Right atrium auricular region (tissue), 2 donors: ENCODE data around the gene MPRIP. TPM values are rescaled to one million over a fixed set of nuclear protein-coding genes. Genes with fewer than 3 reads are reported as not detected.

ENCODE experiments used
- DNase-seq: peaks from one replicate; pipeline ENCODE4 v3.0.0-alpha.2; 2019; ENCODE audit warnings: low spot score
- H3K27ac ChIP-seq, 2 donors: fragments of 200-600 bp; sonication (generic); 1 replicate in 1 of 2; 2 replicates in 1 of 2; pipeline ENCODE4 v1.5.1; 2016 to 2019
- H3K27me3 ChIP-seq, 2 donors: fragments of 200-600 bp; sonication (generic); one replicate each; pipeline versions ENCODE4 v1.5.1 to v1.6.0; 2017 to 2019
- H3K36me3 ChIP-seq: fragments of 200-600 bp; sonication (generic); one replicate; pipeline ENCODE4 v1.5.1; 2016
- H3K4me1 ChIP-seq, 2 donors: fragments of 200-600 bp; sonication (generic); one replicate each; pipeline versions ENCODE4 v1.5.1 to v1.6.0; 2017 to 2019
- H3K4me3 ChIP-seq, 2 donors: fragments of 200-600 bp; sonication (generic); 1 replicate in 1 of 2; 2 replicates in 1 of 2; pipeline ENCODE4 v1.5.1; 2017 to 2019; ENCODE audit warnings: mild to moderate bottlenecking in 1 of 2, moderate library complexity in 1 of 2
- H3K9me3 ChIP-seq, 2 donors: fragments of 200-600 bp; sonication (generic); one replicate each; pipeline ENCODE4 v1.5.1; 2019
- CTCF ChIP-seq, 2 donors: fragments of 200-600 bp; sonication (generic); IDR thresholded peaks; one replicate each; pipeline ENCODE4 v1.5.1; 2019; ENCODE audit warnings: antibody characterized with exemption in 2 of 2
- total RNA-seq, 2 donors: library from RNA; depleted of rRNA; stranded (reverse); fragments of >200 nt; gene quantifications; one replicate each; pipeline ENCODE4 v1.1.0, GENCODE V29; 2016

MPRIP gene
- total RNA-seq, 2 donors from 2014 or later = 102 to 145 TPM

GRCh38 chr17:17017343-17018014 is 24.8 kb upstream of the MPRIP start:
- peaks cover 0 to 19% of the 10 kb centered on the region in 2 donors for H3K4me1 ChIP-seq
- H3K4me3 ChIP-seq = no peak overlapping the region
- H3K36me3 ChIP-seq = no peaks in the 10 kb centered on the region
- no peaks in the 10 kb centered on the region for H3K27me3 ChIP-seq
- no peaks in the 10 kb centered on the region for H3K9me3 ChIP-seq
- no peak for DNase-seq
- no peak overlapping the region for H3K27ac ChIP-seq
- no peak for TF ChIP-seq CTCF (IDR thresholded peaks at IDR 0.05)

GRCh38 chr17:17018021-17018441 is 24.2 kb upstream of the MPRIP start:
- H3K4me1 ChIP-seq = peaks cover 0 to 21% of the 10 kb centered on the region in 2 donors
- no peak for DNase-seq
- H3K4me3 ChIP-seq = no peak overlapping the region
- TF ChIP-seq CTCF (IDR thresholded peaks at IDR 0.05) = no peak
- H3K36me3 ChIP-seq = no peaks in the 10 kb centered on the region
- no peaks in the 10 kb centered on the region for H3K9me3 ChIP-seq
- no peaks in the 10 kb centered on the region for H3K27me3 ChIP-seq
- no peak overlapping the region for H3K27ac ChIP-seq

GRCh38 chr17:17018612-17019429 is 23.4 kb upstream of the MPRIP start:
- Histone ChIP-seq H3K4me1 (peaks cover 0 to 21% of the 10 kb centered on the region in 2 donors), H3K27me3 (no peaks in the 10 kb centered on the region), H3K27ac (no peak overlapping the region), H3K36me3 (no peaks in the 10 kb centered on the region), H3K9me3 (no peaks in the 10 kb centered on the region), H3K4me3 (no peak overlapping the region)
- no peak for TF ChIP-seq CTCF (IDR thresholded peaks at IDR 0.05)
- no peak for DNase-seq

- H3K27ac ChIP-seq = no peak overlapping the region
- H3K9me3 ChIP-seq = no peaks in the 10 kb centered on the region
- H3K4me1 ChIP-seq = peaks cover 0 to 21% of the 10 kb centered on the region in 2 donors
- H3K4me3 ChIP-seq = no peak overlapping the region
- no peak for DNase-seq
- no peaks in the 10 kb centered on the region for H3K36me3 ChIP-seq
- no peaks in the 10 kb centered on the region for H3K27me3 ChIP-seq
- no peak for TF ChIP-seq CTCF (IDR thresholded peaks at IDR 0.05)
These were observed 22.9 kb upstream of the MPRIP start for GRCh38 chr17:17019430-17019762.

- Histone ChIP-seq H3K9me3 (no peaks in the 10 kb centered on the region), H3K36me3 (no peaks in the 10 kb centered on the region), H3K4me3 (no peak overlapping the region), H3K27ac (no peak overlapping the region), H3K27me3 (no peaks in the 10 kb centered on the region), H3K4me1 (peaks cover 0 to 23% of the 10 kb centered on the region in 2 donors)
- no peak for TF ChIP-seq CTCF (IDR thresholded peaks at IDR 0.05)
- no peak for DNase-seq
These were observed 22.3 kb upstream of the MPRIP start for GRCh38 chr17:17019891-17020456.
